Left kidney (tissue), 2 donors: ENCODE measurements around the gene MXI1. TPM values are rescaled to one million over a fixed set of nuclear protein-coding genes. Genes with fewer than 3 reads are reported as not detected.
"Not testable (repeated sequence)": the region's sequence is repeated elsewhere in the genome, so short reads cannot be mapped to it uniquely, and the experiment has no call there.

Experiments used
- DNase-seq: peaks from one replicate; pipeline ENCODE4 v3.0.0-alpha.2; 2013
- polyA plus RNA-seq: library from polyadenylated mRNA; unstranded; fragments of 120-200 nt; gene quantifications from one replicate; pipeline ENCODE4 v1.2.1, GENCODE V29; 2013; ENCODE audit not compliant: insufficient read length

Gene MXI1
- polyA plus RNA-seq, 1 donor, result 45.1 TPM

GRCh38 chr10:110179220-110179619 lies 28.2 kb upstream of the MXI1 start:
- no peak for DNase-seq

GRCh38 chr10:110181451-110181850 lies 26.0 kb upstream of the MXI1 start:
- DNase-seq, result no peak

GRCh38 chr10:110181911-110182310 lies 25.5 kb upstream of the MXI1 start:
- no peak for DNase-seq

- DNase-seq, result no peak
Observed at GRCh38 chr10:110184398-110184797, 23.0 kb upstream of the MXI1 start.

GRCh38 chr10:110185646-110186182 lies 21.7 kb upstream of the MXI1 start:
- DNase-seq, result not testable (repeated sequence)

GRCh38 chr10:110190170-110190569 lies 17.2 kb upstream of the MXI1 start:
- no peak for DNase-seq

- DNase-seq, result no peak
Observed at GRCh38 chr10:110192552-110192951, 14.9 kb upstream of the MXI1 start.

- DNase-seq, result no peak
Observed at GRCh38 chr10:110200503-110200902, 6.9 kb upstream of the MXI1 start.

- not testable (repeated sequence) for DNase-seq
Observed at GRCh38 chr10:110201046-110201445, 6.4 kb upstream of the MXI1 start.

GRCh38 chr10:110203500-110204455 lies 3.6 kb upstream of the MXI1 start:
- DNase-seq, result no peak

GRCh38 chr10:110205051-110205675 lies 2.2 kb upstream of the MXI1 start:
- DNase-seq, result no peak

- peak; percentile 58 for DNase-seq
Observed at GRCh38 chr10:110207805-110208613, 604 bp downstream of the MXI1 start.

- DNase-seq, result peak; percentile 40
Observed at GRCh38 chr10:110208614-110209453, 1.4 kb downstream of the MXI1 start.

GRCh38 chr10:110209454-110209925 lies 2.1 kb downstream of the MXI1 start:
- DNase-seq, result peak; percentile 39

GRCh38 chr10:110209926-110210673 lies 2.7 kb downstream of the MXI1 start:
- DNase-seq, result no peak

- peak; percentile 97 for DNase-seq
Observed at GRCh38 chr10:110210674-110211464, 3.5 kb downstream of the MXI1 start.

- DNase-seq, result no peak
Observed at GRCh38 chr10:110211465-110211843, 4.0 kb downstream of the MXI1 start.

- no peak for DNase-seq
Observed at GRCh38 chr10:110212119-110213006, 5.0 kb downstream of the MXI1 start.
